Effector CD4-positive, alpha-beta T cell (primary cell): ENCODE data around the gene ADCY3.
"Not testable (repeated sequence)": the region's sequence is repeated elsewhere in the genome, so short reads cannot be mapped to it uniquely, and the experiment has no call there.

ENCODE experiments used
- DNase-seq: peaks from one replicate; pipeline ENCODE4 v3.0.0-alpha.2; 2020

ADCY3 gene

GRCh38 chr2:24842081-24843050 lies 77.7 kb downstream of the ADCY3 start:
- DNase-seq, result no peak

GRCh38 chr2:24840962-24841945 lies 78.8 kb downstream of the ADCY3 start:
- DNase-seq, result no peak

- DNase-seq, result no peak
These were observed 79.7 kb downstream of the ADCY3 start for GRCh38 chr2:24840164-24840869.

GRCh38 chr2:24839729-24840128 lies 80.3 kb downstream of the ADCY3 start:
- DNase-seq, result no peak

GRCh38 chr2:24838541-24838940 lies 81.5 kb downstream of the ADCY3 start:
- no peak for DNase-seq

- no peak for DNase-seq
These were observed 82.0 kb downstream of the ADCY3 start for GRCh38 chr2:24837996-24838513.

- no peak for DNase-seq
These were observed 83.3 kb downstream of the ADCY3 start for GRCh38 chr2:24836706-24837105.

- no peak for DNase-seq
These were observed 83.8 kb downstream of the ADCY3 start for GRCh38 chr2:24836206-24836605.

GRCh38 chr2:24835411-24835810 lies 84.6 kb downstream of the ADCY3 start:
- not testable (repeated sequence) for DNase-seq

GRCh38 chr2:24834733-24835395 lies 85.2 kb downstream of the ADCY3 start:
- DNase-seq, result no peak

- no peak for DNase-seq
These were observed 86.0 kb downstream of the ADCY3 start for GRCh38 chr2:24833821-24834732.

GRCh38 chr2:24832931-24833701 lies 86.9 kb downstream of the ADCY3 start:
- no peak for DNase-seq

GRCh38 chr2:24832521-24832920 lies 87.5 kb downstream of the ADCY3 start:
- no peak for DNase-seq

- DNase-seq, result no peak
These were observed 88.0 kb downstream of the ADCY3 start for GRCh38 chr2:24832073-24832461.

GRCh38 chr2:24831221-24832072 lies 88.6 kb downstream of the ADCY3 start:
- no peak for DNase-seq

GRCh38 chr2:24830786-24831185 lies 89.3 kb downstream of the ADCY3 start:
- DNase-seq, result no peak

GRCh38 chr2:24830351-24830750 lies 89.7 kb downstream of the ADCY3 start:
- DNase-seq, result no peak

- DNase-seq, result no peak
These were observed 91.6 kb downstream of the ADCY3 start for GRCh38 chr2:24828238-24828996.
